Activated naive CD8-positive, alpha-beta T cell treated with anti-CD3 and anti-CD28 coated beads for 36 hours (primary cell): ENCODE data around the gene CDH10. TPM values are rescaled to one million over a fixed set of nuclear protein-coding genes. Genes with fewer than 3 reads are reported as not detected.

ENCODE experiments used
- DNase-seq: peaks from one replicate; pipeline ENCODE4 v3.0.0; 2021
- H3K27ac Mint-ChIP-seq: one replicate; pipeline ENCODE4 v1.8.0; 2022; ENCODE audit warnings: mild to moderate bottlenecking, moderate library complexity, mixed read lengths
- H3K27me3 Mint-ChIP-seq: one replicate; pipeline ENCODE4 v1.8.0; 2022; ENCODE audit warnings: mild to moderate bottlenecking, mixed read lengths
- H3K36me3 Mint-ChIP-seq: one replicate; pipeline ENCODE4 v1.8.0; 2021; ENCODE audit warnings: mild to moderate bottlenecking, mixed read lengths
- H3K4me1 Mint-ChIP-seq: one replicate; pipeline ENCODE4 v1.8.0; 2021; ENCODE audit warnings: mixed read lengths
- H3K4me3 Mint-ChIP-seq: one replicate; pipeline ENCODE4 v1.8.0; 2022; ENCODE audit warnings: mild to moderate bottlenecking, moderate library complexity, mixed read lengths
- H3K9me3 Mint-ChIP-seq: one replicate; pipeline ENCODE4 v1.8.0; 2022; ENCODE audit warnings: mixed read lengths
- total RNA-seq, 2 experiments: library from RNA; stranded (reverse); gene quantifications; one replicate each; pipeline ENCODE4 v1.2.3, GENCODE V29; 2021

CDH10 gene
- total RNA-seq, 2 experiments from 2014 or later, result not detected

GRCh38 chr5:24624872-24625271 is 19.9 kb downstream of the CDH10 start:
- DNase-seq, result no peak
- Mint-ChIP-seq H3K27me3 (no peaks in the 10 kb centered on the region), H3K4me1 (no peaks in the 10 kb centered on the region), H3K36me3 (no peaks in the 10 kb centered on the region), H3K9me3 (peaks cover 4% of the 10 kb centered on the region), H3K27ac (no peak overlapping the region), H3K4me3 (no peak overlapping the region)

GRCh38 chr5:24623624-24624023 is 21.2 kb downstream of the CDH10 start:
- H3K36me3 Mint-ChIP-seq, result no peaks in the 10 kb centered on the region
- H3K4me1 Mint-ChIP-seq, result no peaks in the 10 kb centered on the region
- peaks cover 4% of the 10 kb centered on the region for H3K9me3 Mint-ChIP-seq
- H3K4me3 Mint-ChIP-seq, result no peak overlapping the region
- H3K27me3 Mint-ChIP-seq, result no peaks in the 10 kb centered on the region
- H3K27ac Mint-ChIP-seq, result no peak overlapping the region
- DNase-seq, result no peak

- Mint-ChIP-seq H3K27ac (no peak overlapping the region), H3K36me3 (no peaks in the 10 kb centered on the region), H3K9me3 (peaks cover 4% of the 10 kb centered on the region), H3K27me3 (no peaks in the 10 kb centered on the region), H3K4me1 (no peaks in the 10 kb centered on the region), H3K4me3 (no peak overlapping the region)
- DNase-seq, result no peak
These were observed 21.7 kb downstream of the CDH10 start for GRCh38 chr5:24623031-24623430.

GRCh38 chr5:24621792-24622191 is 23.0 kb downstream of the CDH10 start:
- H3K9me3 Mint-ChIP-seq, result peaks cover 4% of the 10 kb centered on the region
- no peak overlapping the region for H3K27ac Mint-ChIP-seq
- no peaks in the 10 kb centered on the region for H3K4me1 Mint-ChIP-seq
- H3K4me3 Mint-ChIP-seq, result no peak overlapping the region
- no peaks in the 10 kb centered on the region for H3K36me3 Mint-ChIP-seq
- H3K27me3 Mint-ChIP-seq, result no peaks in the 10 kb centered on the region
- DNase-seq, result no peak

- no peaks in the 10 kb centered on the region for H3K36me3 Mint-ChIP-seq
- H3K4me1 Mint-ChIP-seq, result no peaks in the 10 kb centered on the region
These were observed 28.2 kb downstream of the CDH10 start for GRCh38 chr5:24616566-24616965.

GRCh38 chr5:24615159-24615558 is 29.6 kb downstream of the CDH10 start:
- H3K27me3 Mint-ChIP-seq, result no peaks in the 10 kb centered on the region
- H3K4me1 Mint-ChIP-seq, result no peaks in the 10 kb centered on the region
- H3K27ac Mint-ChIP-seq, result no peak overlapping the region
- DNase-seq, result no peak
- H3K4me3 Mint-ChIP-seq, result no peak overlapping the region
- H3K9me3 Mint-ChIP-seq, result peaks cover 2% of the 10 kb centered on the region
- H3K36me3 Mint-ChIP-seq, result no peaks in the 10 kb centered on the region

More at GRCh38 chr5:24616566-24616965, 28.2 kb downstream of the CDH10 start:
- peaks cover 5% of the 10 kb centered on the region for H3K9me3 Mint-ChIP-seq
- no peak overlapping the region for H3K27ac Mint-ChIP-seq
- H3K27me3 Mint-ChIP-seq, result no peaks in the 10 kb centered on the region
- H3K4me3 Mint-ChIP-seq, result no peak overlapping the region
- DNase-seq, result no peak

- no peaks in the 10 kb centered on the region for H3K9me3 Mint-ChIP-seq
- H3K4me3 Mint-ChIP-seq, result no peak overlapping the region
- DNase-seq, result no peak
- H3K27ac Mint-ChIP-seq, result no peak overlapping the region
- no peaks in the 10 kb centered on the region for H3K27me3 Mint-ChIP-seq
- no peaks in the 10 kb centered on the region for H3K36me3 Mint-ChIP-seq
- H3K4me1 Mint-ChIP-seq, result no peaks in the 10 kb centered on the region
These were observed 35.1 kb downstream of the CDH10 start for GRCh38 chr5:24609706-24610105.

- Mint-ChIP-seq H3K27ac (no peak overlapping the region), H3K9me3 (peaks cover 3% of the 10 kb centered on the region), H3K4me1 (no peaks in the 10 kb centered on the region), H3K36me3 (no peaks in the 10 kb centered on the region), H3K27me3 (no peaks in the 10 kb centered on the region), H3K4me3 (no peak overlapping the region)
- DNase-seq, result no peak
These were observed 37.8 kb downstream of the CDH10 start for GRCh38 chr5:24606971-24607370.

GRCh38 chr5:24602188-24602587 is 42.6 kb downstream of the CDH10 start:
- Mint-ChIP-seq H3K27me3 (no peaks in the 10 kb centered on the region), H3K9me3 (peaks cover 6% of the 10 kb centered on the region), H3K27ac (no peak overlapping the region), H3K36me3 (no peaks in the 10 kb centered on the region), H3K4me1 (no peaks in the 10 kb centered on the region), H3K4me3 (no peak overlapping the region)
- no peak for DNase-seq

GRCh38 chr5:24598956-24599355 is 45.8 kb downstream of the CDH10 start:
- no peaks in the 10 kb centered on the region for H3K27me3 Mint-ChIP-seq
- DNase-seq, result no peak
- no peaks in the 10 kb centered on the region for H3K36me3 Mint-ChIP-seq
- H3K27ac Mint-ChIP-seq, result no peak overlapping the region
- H3K9me3 Mint-ChIP-seq, result peaks cover 8% of the 10 kb centered on the region
- H3K4me1 Mint-ChIP-seq, result no peaks in the 10 kb centered on the region
- H3K4me3 Mint-ChIP-seq, result no peak overlapping the region

- Mint-ChIP-seq H3K4me1 (no peaks in the 10 kb centered on the region), H3K4me3 (no peak overlapping the region), H3K27ac (no peak overlapping the region), H3K9me3 (peaks cover 5% of the 10 kb centered on the region), H3K27me3 (no peaks in the 10 kb centered on the region), H3K36me3 (no peaks in the 10 kb centered on the region)
- no peak for DNase-seq
These were observed 49.4 kb downstream of the CDH10 start for GRCh38 chr5:24595329-24595728.

- peaks cover 4% of the 10 kb centered on the region for H3K9me3 Mint-ChIP-seq
- H3K4me1 Mint-ChIP-seq, result no peaks in the 10 kb centered on the region
- no peak for DNase-seq
- H3K4me3 Mint-ChIP-seq, result no peak overlapping the region
- H3K27ac Mint-ChIP-seq, result no peak overlapping the region
- no peaks in the 10 kb centered on the region for H3K27me3 Mint-ChIP-seq
- no peaks in the 10 kb centered on the region for H3K36me3 Mint-ChIP-seq
These were observed 53.4 kb downstream of the CDH10 start for GRCh38 chr5:24591426-24591825.

- Mint-ChIP-seq H3K4me3 (no peak overlapping the region), H3K36me3 (no peaks in the 10 kb centered on the region), H3K4me1 (no peaks in the 10 kb centered on the region), H3K27me3 (no peaks in the 10 kb centered on the region), H3K27ac (no peak overlapping the region), H3K9me3 (peaks cover 6% of the 10 kb centered on the region)
- no peak for DNase-seq
These were observed 55.2 kb downstream of the CDH10 start for GRCh38 chr5:24589566-24589965.

GRCh38 chr5:24585751-24586150 is 59.0 kb downstream of the CDH10 start:
- H3K4me1 Mint-ChIP-seq, result no peaks in the 10 kb centered on the region
- no peaks in the 10 kb centered on the region for H3K27me3 Mint-ChIP-seq
- DNase-seq, result no peak
- H3K36me3 Mint-ChIP-seq, result no peaks in the 10 kb centered on the region
- H3K27ac Mint-ChIP-seq, result no peak overlapping the region
- H3K9me3 Mint-ChIP-seq, result peaks cover 4% of the 10 kb centered on the region
- no peak overlapping the region for H3K4me3 Mint-ChIP-seq

GRCh38 chr5:24571302-24571701 is 73.5 kb downstream of the CDH10 start:
- H3K9me3 Mint-ChIP-seq, result no peaks in the 10 kb centered on the region
- no peak for DNase-seq
- no peaks in the 10 kb centered on the region for H3K4me1 Mint-ChIP-seq
- no peak overlapping the region for H3K27ac Mint-ChIP-seq
- H3K27me3 Mint-ChIP-seq, result no peaks in the 10 kb centered on the region
- H3K36me3 Mint-ChIP-seq, result no peaks in the 10 kb centered on the region
- H3K4me3 Mint-ChIP-seq, result no peak overlapping the region

GRCh38 chr5:24566933-24567332 is 77.8 kb downstream of the CDH10 start:
- Mint-ChIP-seq H3K4me1 (no peaks in the 10 kb centered on the region), H3K36me3 (no peaks in the 10 kb centered on the region), H3K27ac (no peak overlapping the region), H3K4me3 (no peak overlapping the region), H3K27me3 (no peaks in the 10 kb centered on the region), H3K9me3 (no peaks in the 10 kb centered on the region)
- DNase-seq, result no peak

- DNase-seq, result no peak
- no peak overlapping the region for H3K27ac Mint-ChIP-seq
- no peaks in the 10 kb centered on the region for H3K4me1 Mint-ChIP-seq
- no peaks in the 10 kb centered on the region for H3K27me3 Mint-ChIP-seq
- H3K4me3 Mint-ChIP-seq, result no peak overlapping the region
- H3K36me3 Mint-ChIP-seq, result no peaks in the 10 kb centered on the region
- no peaks in the 10 kb centered on the region for H3K9me3 Mint-ChIP-seq
These were observed 89.5 kb downstream of the CDH10 start for GRCh38 chr5:24555229-24555628.
